DMS114 treated with DMSO at 0.1 percent for 48 hours (cell line): Measurements from ENCODE around the gene REG4.

Source experiments
- DNase-seq: peaks from one replicate; lab custom pipeline; 2025; ENCODE audit not compliant: unreplicated experiment; lab: John Stamatoyannopoulos, UW

Gene REG4

DNA sequence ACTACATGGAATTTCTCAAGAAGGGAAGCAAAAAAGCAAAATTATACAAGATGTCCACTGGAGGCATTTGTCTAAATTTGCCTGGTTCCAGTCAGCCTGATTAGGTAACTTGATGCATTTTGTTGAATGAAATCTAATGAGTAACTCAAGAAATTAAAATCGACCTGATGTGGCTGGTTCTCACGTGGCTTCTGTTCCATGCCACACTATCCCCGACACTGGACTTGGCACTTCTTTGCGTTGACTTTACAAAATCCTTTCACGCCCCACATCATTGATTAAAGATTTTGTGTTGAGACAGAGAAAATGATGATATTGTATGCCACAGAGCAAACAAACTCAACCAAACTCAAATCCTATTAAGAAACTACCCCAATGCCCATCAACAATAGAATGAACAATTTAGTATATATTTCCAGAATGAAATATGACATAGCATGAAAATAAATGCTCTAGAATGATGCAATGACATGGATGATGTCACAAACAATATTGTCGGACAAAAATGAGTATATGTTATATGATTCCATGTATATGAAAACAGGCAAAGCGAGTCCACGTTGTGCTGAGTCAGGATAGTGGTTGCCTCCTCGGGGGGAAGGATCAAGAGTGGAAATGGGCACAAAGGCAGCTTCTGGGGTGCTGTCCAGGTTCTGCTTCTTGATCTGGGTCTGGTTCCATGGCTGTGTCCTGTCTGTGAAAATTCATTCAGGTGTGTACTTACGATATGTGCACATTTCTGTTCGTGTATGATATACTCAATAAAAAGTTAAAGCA lies 29.6 kb downstream of the REG4 start:
- DNase-seq: no peak

- DNase-seq: no peak
Measured at GRCh38 chr1:119779869-119780356, 31.3 kb downstream of the REG4 start.

DNA sequence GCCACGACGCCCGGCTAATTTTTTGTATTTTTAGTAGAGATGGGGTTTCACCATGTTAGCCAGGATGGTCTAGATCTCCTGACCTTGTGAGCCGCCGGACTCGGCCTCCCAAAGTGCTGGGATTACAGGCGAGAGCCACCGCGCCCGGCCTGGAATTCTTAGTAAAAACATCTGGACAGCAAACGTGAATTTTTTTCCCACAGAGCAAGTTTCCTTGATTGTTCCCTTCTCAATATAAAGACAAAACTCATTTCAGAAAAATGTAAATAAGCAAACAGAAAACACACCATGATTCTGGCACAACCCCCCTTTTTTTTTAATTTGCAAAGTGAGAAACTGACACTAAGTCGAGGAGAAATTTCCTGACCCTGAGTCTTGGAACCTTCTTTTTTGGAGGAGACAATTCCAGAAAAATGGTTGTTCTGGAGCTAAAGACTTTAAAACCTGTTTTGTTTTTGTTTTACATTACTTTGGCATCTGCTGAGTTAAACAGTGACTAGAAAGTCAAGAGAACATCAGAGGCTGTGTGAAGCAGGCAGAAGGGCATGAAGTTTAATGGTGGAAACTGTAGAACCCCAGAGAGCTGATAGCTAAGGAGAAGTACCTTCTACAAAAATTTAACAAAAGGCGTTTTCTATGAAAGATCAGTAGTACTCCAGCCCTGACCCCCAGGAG lies 32.2 kb downstream of the REG4 start:
- no peak for DNase-seq

DNA sequence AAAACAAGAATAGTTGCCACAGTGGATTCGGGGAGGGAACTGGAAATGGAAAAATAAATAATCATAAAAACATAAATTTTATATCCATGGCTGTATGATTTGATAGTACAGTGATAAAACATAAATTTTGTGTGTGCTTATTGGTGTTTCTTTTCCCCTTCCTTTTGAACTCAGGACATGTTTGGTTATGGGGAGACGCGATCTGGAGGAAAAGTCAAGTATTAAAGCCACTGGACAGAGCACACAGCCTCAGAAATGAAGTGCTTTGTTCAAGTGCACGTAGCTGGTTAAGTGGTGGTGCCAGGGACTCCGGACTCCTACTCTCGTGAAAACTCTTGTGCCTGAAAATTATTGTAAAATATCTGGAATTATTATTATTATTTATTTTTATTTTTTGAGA lies 32.9 kb downstream of the REG4 start:
- no peak for DNase-seq

DNA sequence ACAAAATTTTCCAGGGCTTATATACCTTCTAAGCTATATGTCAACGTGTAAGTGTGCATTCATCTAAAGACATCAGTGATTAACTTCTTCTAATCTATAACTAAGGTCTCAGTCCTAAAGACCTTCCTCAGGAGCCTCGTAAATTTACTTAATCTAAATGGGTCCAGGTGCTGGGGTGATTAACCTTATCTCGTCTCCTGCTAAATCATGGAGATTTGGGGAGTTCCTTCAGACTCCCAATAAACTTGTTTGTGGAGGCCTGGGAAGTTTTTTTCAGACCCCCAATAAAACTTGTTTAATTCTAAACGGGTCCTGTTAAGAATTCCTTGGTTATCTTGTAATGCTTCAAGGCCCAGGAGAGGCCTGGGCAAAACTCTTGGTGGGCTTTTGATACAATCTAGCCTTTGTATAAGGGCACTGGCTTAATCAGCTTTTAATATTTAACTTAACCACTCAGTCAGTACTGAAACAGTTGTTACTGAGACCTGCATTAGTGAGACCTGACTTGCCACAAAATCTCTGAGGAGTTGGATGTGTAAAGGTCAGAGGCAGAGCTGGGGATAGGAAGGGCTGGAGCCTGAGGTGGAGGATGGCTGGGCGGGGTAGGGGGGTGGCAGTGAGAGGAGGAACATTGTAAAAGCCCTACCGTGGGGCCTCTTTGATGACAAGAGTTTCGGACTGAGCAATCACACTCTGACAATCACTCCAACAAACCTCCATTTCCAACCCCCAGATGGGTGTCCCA lies 36.3 kb downstream of the REG4 start:
- no peak for DNase-seq

- no peak for DNase-seq
Measured at GRCh38 chr1:119773711-119774241, 37.5 kb downstream of the REG4 start.

- DNase-seq: no peak
Measured at GRCh38 chr1:119772298-119772697, 39.0 kb downstream of the REG4 start.

DNA sequence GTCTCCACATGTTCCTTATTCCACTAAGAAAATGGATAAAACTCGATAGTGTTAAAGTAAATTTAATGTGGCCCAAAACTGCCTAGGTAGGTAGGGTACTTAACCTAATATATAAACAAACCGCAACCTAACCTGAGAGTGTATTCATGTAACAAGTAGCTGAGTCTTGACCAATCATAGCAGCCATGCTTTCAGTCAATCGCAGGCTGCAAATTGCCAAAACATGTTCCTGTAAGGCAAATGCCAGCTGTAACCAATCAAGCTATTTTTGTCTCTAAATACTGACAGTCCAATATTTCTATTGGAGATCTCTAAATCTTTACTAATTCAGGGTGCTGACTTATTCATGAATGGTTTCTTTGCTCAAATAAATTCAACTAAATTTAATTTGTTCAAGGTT lies 39.5 kb downstream of the REG4 start:
- no peak for DNase-seq

GRCh38 chr1:119771016-119771415 lies 40.2 kb downstream of the REG4 start:
- no peak for DNase-seq

- no peak for DNase-seq
Measured at GRCh38 chr1:119768778-119769177, 42.5 kb downstream of the REG4 start, which contains the start of gene HMGCS2. HMGCS2 (minus strand) TSS chr1:119768905; CDS start chr1:119768844, 61 bp downstream.

GRCh38 chr1:119767486-119767885 lies 43.8 kb downstream of the REG4 start:
- no peak for DNase-seq

DNA sequence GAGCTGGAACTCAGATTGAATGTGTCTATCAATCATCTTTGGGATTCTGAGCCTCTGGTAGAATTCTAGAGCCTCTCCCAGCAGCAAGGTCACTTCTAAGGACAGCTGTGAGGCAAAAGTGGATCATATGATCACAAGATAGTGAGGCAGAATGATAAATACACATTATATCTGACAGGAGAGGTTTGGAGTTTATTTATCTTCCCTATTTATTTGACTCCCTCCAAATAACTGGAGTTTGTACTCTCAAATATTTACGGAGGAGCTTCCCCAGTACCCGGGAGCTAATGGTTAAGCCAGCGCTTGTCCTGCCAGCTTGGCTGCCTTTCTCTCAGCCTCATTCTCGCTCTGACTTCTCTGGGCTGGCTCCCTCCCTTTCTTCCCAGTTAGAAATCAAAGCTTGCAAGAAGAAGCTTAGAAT lies 44.9 kb downstream of the REG4 start:
- no peak for DNase-seq

- no peak for DNase-seq
Measured at GRCh38 chr1:119764220-119764619, 47.0 kb downstream of the REG4 start.

DNA sequence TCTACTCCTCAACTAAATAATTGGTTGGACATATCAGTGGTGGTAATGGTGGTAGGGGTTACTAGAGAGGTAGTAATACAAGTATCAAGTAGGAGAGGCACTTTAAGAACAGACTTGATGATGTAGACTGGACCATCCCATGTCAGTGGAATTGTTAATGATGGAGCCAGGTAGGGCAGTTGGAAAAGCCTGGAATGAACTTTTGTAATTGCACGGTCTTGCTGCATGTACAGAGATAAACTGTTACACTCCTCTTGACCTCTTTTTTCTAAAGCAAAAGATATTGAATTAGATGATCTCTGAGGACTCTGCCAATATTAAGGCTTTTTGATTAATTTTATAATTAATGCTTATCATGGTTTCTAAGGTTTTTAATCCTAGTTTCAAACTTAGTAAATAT lies 48.3 kb downstream of the REG4 start:
- no peak for DNase-seq

GRCh38 chr1:119762409-119762808 lies 48.9 kb downstream of the REG4 start:
- no peak for DNase-seq

- no peak for DNase-seq
Measured at GRCh38 chr1:119758584-119758983, 52.7 kb downstream of the REG4 start.

DNA sequence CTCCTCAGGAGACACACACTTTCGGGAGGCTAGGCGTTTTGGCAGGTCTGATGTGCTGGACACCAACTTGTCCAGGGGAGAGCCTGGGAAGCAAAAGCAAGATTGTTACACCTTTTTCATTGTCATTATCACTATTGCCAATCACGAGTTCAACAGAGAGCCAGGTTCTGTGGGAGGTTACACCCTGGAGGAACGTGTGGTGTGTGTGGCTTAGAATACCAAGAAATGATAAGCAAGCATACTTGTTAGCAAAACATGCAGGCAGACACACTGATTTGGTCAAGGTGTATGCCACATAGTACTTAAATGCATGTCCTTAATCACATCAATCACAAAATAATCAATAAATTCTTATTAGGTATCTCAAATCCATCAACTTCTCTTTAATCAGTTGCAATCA lies 58.7 kb downstream of the REG4 start:
- DNase-seq: no peak

DNA sequence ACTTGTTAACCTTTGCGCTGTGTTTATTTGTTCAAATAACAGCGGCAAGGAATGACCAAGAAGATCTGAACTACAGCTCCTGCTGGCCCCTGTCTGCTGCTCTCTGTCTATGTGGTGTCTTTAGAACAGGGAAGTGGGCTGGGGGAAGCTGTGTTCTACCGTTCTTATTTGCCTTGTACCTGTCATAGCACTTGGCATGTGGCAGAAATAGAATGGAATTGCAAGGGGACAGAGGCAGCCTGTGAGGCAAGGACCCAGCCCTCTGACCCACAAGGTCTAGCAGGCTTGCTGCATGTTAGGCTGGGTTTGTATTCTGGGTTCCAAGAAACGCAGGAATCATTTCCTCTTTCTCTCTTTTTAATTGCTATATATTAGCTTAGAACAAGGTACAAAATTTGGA lies 63.2 kb downstream of the REG4 start:
- no peak for DNase-seq

DNA sequence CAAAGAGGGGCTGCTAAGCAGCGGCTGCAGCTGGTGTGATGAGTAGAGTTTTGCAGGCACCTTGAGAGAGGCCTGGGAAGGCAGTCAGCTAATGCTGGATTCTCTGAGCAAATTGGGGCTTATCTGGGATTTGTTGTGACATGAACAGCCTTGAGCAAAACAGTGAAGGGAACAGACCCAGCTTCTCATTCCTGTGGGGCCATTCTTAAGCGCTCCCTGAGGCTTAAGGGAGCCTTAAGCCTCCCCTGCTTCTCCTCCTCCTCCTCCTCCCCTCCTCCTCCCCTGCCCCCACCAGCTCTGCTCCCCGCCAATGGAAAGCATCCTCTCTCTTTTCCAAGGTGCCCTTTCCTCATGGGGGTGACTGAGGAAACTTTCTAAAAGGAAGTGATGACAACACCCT lies 63.8 kb downstream of the REG4 start:
- no peak for DNase-seq

DNA sequence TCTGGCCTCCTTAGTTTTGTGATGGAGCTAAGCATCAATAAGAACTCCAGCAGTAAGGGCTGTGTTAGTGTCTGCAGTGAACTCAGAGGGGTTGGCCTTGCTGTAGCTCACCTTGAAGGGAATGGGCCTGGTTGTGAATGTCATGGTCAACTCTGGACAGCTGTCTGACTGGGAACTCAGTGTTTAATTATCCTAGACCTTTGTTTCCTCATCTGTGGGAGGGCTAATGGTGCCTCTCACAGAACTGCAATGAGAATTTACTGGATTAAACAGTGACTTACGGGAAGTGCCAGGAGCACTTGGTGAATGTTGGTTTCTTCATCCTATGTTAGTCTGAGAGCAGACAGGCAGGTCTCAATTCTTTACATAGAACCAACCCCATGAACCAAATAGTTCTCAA lies 66.2 kb downstream of the REG4 start:
- no peak for DNase-seq

DNA sequence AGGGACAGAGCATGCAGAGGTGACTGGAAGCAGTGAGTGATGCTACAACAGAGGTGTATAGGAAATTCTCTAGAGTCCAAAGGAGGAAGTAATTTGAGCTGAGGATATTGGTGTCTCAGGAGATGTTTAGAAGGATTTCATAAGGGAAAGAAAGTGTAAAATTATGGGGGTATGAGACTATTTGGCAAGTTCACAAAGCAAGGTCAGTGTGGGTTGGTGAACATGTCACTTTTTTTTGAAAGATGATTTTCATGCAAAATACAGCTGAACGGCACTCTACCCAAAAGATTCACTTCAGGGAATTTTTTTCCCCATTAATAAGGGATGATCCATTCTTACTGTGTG lies 66.7 kb downstream of the REG4 start:
- DNase-seq: no peak
